Measurements from ENCODE around the gene MCM10. TPM values are rescaled to one million over a fixed set of nuclear protein-coding genes. Genes with fewer than 3 reads are reported as not detected.

The MCM10 gene
- total RNA-seq = 3.5 and 4.7 TPM in 2 replicates

DNA sequence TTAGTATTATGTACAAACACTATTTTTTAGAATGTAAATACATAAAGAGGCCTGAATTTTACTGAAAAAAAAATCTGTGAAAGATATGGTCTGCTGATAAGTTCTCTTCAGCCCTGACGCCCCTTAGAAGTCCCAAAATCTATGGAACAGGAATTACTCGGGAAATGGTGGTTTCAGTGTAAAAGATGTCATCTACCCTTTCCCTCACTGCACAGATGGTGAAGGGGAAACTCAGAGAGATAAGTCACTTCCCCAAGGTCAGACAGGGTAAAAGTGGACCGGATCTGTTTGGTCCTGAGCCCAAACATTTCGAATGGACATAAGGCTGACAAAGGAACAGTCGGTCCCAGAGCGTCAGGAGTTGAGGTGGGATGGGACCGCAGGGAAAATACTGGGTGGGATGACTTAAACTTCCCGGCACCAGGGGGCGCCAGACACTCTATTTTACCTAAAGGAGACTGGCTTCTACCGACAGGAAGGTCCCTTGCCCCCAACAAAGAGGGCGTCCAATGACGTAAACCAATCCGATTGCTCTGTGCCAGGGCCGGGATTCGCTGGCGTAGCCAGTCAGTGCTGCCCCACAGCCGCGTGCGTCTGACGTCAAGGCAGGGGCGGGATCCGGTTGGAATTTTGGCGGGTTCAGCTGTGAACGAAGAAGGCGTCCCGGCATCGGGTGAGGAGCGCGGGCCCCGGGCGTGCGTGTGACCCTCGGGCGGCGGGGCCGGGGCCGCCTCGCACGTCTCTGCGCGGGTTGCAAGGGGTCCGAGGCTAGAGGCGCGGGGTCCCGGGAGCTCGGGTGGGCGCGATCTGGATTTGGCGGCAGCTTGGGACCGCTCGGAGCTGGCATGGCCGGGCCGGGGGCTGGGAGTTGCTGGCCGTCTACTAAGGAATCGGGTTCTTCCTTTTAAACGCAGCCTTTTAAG, at the start of gene MCM10:
Gene MCM10, plus strand, starts transcription at position 625 of the 923 bp plus-strand sequence. CDS start 2,645 bp downstream, outside the sequence.

DNA sequence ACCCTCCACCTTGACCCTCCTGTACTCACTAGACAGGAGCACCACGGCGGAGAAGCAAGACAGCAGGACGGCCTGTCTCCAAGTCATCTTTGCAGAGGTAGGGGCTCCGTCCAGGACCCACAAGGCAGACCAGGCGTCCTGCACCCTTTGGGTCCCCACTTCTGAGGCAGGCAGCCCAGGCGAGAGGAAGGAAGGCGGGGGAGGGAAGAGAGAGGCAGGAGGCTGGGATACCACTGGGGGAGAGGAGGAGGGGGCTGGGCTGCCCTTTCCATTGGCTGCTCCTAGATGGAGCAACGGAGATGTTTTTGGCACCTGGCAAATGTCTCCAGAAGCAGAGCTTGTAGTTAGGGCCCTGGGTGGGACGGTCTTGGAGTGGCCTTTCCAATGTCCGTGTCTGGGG, 72.8 kb downstream of the MCM10 start, which contains the start of gene UCMA:
Gene UCMA, minus strand, starts transcription at position 203 of the 400 bp plus-strand sequence. Its CDS starts 116 bp downstream, at position 87.

Small RNA genes within 50 kb of the gene (small RNA-seq; reads per million reads assigned to genes)
- not detected for gene RNU6-6P

Other genes with a start within 250 kb of the MCM10 start
- 0.11 and 0.39 TPM in 2 replicates for gene CCDC3, start 159.8 kb upstream of the MCM10 start, total RNA-seq
- gene OPTN, start 61.4 kb upstream of the MCM10 start, total RNA-seq = 107 and 188 TPM in 2 replicates
- not detected in 2 replicates for gene UCMA, start 72.8 kb downstream of the MCM10 start, total RNA-seq
- gene PHYH, start 138.5 kb downstream of the MCM10 start, total RNA-seq = 8.2 and 9.3 TPM in 2 replicates
- 27.5 and 35.6 TPM in 2 replicates for gene SEPHS1, start 186.7 kb downstream of the MCM10 start, total RNA-seq

Measured in placental epithelial cell (primary cell).